GM12864 (cell line): ENCODE data around the gene UBXN4.

Experiments
- DNase-seq: peaks from one replicate; pipeline ENCODE4 v3.0.0-alpha.2; 2011; ENCODE audit warnings: low read depth
- H3K4me3 ChIP-seq: 2 replicates; pipeline ENCODE4 v1.5.1; 2011; ENCODE audit warnings: mild to moderate bottlenecking, low read depth, low read length, control low read depth
- TF ChIP-seq, protein P1 (sequence below): IDR thresholded peaks from 2 replicates; pipeline ENCODE4 v1.5.1; 2011; ENCODE audit warnings: low read depth, mild to moderate bottlenecking, moderate library complexity, low read length, control low read depth, inconsistent platforms; ENCODE audit errors: missing control alignments

The UBXN4 gene

DNA sequence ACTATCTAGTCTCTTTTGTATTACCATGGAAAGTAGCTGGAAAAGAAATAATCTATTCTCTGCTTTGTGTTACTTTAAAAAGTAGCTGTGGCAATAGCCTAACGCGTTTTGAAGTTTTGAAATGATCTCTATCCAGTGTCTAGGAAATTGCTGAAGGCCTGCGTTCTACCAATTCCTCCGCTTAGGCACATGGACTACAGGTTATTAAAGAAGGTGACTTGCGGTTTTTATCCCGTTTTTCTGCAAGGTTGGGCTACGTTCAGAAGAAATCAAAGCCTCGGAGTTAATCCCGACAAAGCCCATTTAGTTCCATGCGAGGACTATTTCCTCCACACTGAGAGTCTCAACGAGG, 636 bp upstream of the UBXN4 start:
- no peak for DNase-seq
- no peak overlapping the region for H3K4me3 ChIP-seq
- TF ChIP-seq, protein P1, sequence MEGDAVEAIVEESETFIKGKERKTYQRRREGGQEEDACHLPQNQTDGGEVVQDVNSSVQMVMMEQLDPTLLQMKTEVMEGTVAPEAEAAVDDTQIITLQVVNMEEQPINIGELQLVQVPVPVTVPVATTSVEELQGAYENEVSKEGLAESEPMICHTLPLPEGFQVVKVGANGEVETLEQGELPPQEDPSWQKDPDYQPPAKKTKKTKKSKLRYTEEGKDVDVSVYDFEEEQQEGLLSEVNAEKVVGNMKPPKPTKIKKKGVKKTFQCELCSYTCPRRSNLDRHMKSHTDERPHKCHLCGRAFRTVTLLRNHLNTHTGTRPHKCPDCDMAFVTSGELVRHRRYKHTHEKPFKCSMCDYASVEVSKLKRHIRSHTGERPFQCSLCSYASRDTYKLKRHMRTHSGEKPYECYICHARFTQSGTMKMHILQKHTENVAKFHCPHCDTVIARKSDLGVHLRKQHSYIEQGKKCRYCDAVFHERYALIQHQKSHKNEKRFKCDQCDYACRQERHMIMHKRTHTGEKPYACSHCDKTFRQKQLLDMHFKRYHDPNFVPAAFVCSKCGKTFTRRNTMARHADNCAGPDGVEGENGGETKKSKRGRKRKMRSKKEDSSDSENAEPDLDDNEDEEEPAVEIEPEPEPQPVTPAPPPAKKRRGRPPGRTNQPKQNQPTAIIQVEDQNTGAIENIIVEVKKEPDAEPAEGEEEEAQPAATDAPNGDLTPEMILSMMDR = no peak

DNA sequence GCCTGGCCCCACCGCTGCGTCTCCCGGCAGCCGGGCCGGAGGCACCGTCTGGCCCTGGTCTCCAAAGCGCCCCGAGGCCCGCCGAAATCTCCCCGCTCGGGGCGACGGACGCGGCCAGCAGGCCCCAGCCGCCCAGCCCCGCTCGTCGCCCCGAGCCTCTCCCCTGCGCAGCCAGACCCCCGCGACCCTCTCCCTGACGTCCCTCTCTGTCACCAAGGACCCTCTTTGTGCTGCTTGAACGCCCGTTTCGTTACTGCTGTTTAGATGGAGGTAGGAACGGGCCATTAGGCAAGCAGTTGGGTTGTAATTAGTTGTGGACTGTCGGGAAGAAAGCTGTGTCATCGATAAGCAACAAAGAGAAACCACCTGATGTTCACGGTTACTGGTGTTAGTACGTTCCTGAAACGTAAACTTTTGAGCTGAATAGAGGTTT, 686 bp downstream of the UBXN4 start:
- H3K4me3 ChIP-seq = peak overlapping the region; percentile 88
- peak; percentile 24 for DNase-seq
- TF ChIP-seq, protein P1 = no peak

DNA sequence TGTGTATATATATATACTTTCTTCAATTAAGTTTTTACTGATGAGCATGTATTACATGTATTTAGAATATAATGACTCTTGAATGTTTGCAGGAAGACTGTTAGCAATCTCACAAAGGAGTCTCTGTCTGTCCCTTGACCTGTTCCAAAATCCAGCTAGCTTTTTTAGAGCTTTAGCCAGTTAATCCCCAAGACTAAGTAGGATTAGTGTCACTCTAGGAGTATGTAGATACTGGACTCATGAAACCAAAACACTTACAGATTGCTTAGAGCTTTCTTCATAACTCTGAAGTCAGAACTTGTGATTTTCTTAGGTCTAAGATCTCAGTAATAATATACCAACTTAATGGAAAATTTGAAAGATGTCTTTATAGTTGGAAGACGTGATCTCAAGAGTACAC, 2.2 kb downstream of the UBXN4 start:
- TF ChIP-seq, protein P1 = no peak
- DNase-seq = no peak

DNA sequence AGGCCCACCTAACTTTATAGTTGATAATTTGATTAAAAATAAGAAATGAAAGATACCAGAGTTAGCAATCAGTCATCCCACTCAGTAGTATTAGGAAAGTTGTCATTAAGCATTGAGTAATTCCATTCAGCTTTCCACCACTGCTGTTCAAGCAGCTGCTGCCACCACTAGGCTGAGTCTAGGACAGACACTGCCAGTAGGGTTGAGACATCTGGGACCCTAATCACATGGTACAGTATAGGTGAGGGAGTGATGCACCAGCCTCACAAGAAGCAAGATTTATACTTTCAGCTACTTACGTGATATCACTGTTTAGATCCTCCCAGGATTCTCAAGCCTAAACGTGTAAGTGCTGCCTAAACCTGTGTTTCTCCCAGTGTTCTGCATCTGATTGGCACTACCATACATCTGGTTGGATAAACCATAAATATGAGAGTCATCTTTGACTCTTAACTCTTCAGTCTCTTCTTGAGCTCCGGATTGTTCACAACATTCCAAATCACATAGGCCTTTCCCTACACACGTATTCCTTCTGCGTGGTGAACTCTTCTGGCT, 3.2 kb downstream of the UBXN4 start:
- TF ChIP-seq, protein P1 = peak; percentile 31
- peak; percentile 29 for DNase-seq
- no peak overlapping the region for H3K4me3 ChIP-seq

More for the DNA sequence above, 2.2 kb downstream of the UBXN4 start:
- H3K4me3 ChIP-seq = peak overlapping the region; percentile 88

DNA sequence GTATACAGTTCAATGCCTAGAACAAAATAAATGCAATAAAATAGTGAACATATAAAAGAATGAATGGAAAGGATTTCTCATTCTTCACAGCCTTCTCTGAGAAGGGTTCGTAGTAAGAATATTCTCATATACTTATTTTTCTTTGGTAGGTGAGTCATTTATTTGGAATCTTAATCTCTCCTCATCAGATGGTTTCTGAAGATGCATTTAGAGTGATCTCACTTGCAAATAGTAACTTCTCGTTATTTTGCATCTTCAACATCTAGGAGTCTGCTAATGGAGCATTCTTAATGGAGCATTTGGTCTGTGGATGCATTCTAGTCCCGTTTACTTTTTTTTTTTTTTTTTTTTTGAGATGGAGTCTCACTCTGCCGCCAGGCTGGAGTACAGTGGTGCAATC, 3.9 kb downstream of the UBXN4 start:
- no peak overlapping the region for H3K4me3 ChIP-seq
- no peak for DNase-seq
- TF ChIP-seq, protein P1 = no peak

DNA sequence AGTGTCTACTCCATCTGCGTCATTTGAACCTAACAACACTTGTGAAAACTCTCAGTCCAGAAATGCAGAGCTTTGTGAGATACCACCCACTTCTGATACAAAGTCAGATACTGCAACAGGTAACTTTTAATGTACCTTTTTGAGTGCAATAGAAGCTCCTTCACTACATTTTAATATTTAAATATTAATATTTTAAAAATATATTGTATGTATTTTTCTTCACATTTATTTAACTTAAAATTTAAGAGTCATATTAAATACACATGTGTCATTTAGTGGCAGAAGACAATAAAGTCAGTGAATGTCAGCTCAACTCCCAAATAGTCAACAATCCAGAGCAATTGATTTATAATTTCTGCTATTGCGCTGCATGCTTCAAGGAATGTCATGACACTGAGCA, 13.9 kb downstream of the UBXN4 start:
- TF ChIP-seq, protein P1 = no peak
- DNase-seq = no peak
- H3K4me3 ChIP-seq = no peak overlapping the region

DNA sequence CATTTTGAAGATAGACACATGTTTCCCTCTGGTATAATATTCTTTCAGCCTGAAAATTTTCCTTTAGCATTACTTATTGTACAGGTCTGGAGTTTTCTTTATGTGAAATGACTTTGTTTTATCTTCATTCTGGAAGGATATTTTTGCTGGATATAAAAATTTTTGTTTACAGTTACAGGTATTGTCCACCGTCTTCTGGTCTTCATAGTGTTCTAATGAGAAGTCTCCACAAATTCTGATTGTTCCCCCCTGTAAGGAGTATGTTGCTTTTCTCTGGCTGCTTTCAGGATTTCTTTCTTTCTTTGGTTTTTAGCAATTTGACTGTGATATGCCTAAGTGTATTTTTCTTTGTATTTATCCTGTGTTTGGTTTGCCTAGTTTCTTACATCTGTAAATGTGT, 15.0 kb downstream of the UBXN4 start:
- no peak for DNase-seq
- no peak overlapping the region for H3K4me3 ChIP-seq
- TF ChIP-seq, protein P1 = no peak
